ENCODE measurements around the gene OR13C5.

- TF ChIP-seq, protein P1, sequence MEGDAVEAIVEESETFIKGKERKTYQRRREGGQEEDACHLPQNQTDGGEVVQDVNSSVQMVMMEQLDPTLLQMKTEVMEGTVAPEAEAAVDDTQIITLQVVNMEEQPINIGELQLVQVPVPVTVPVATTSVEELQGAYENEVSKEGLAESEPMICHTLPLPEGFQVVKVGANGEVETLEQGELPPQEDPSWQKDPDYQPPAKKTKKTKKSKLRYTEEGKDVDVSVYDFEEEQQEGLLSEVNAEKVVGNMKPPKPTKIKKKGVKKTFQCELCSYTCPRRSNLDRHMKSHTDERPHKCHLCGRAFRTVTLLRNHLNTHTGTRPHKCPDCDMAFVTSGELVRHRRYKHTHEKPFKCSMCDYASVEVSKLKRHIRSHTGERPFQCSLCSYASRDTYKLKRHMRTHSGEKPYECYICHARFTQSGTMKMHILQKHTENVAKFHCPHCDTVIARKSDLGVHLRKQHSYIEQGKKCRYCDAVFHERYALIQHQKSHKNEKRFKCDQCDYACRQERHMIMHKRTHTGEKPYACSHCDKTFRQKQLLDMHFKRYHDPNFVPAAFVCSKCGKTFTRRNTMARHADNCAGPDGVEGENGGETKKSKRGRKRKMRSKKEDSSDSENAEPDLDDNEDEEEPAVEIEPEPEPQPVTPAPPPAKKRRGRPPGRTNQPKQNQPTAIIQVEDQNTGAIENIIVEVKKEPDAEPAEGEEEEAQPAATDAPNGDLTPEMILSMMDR (IDR thresholded peaks at IDR 0.05), result no peak
- TF ChIP-seq POLR2A (IDR thresholded peaks at IDR 0.05) (no peak), EP300 (IDR thresholded peaks at IDR 0.05) (no peak)
Observed at GRCh38 chr9:104586496-104587180, 12.6 kb downstream of the OR13C5 start.
